GM12873 (cell line): ENCODE measurements around the gene FGD4.

Source experiments
- TF ChIP-seq, protein P1 (sequence below): IDR thresholded peaks from 2 replicates; pipeline ENCODE4 v1.5.1; 2012; ENCODE audit warnings: low read depth, mild to moderate bottlenecking, moderate library complexity, low read length, control low read depth; ENCODE audit not compliant: insufficient read depth; ENCODE audit errors: missing control alignments

The FGD4 gene

GRCh38 chr12:32541754-32542374, 142.5 kb downstream of the FGD4 start:
- TF ChIP-seq, protein P1, sequence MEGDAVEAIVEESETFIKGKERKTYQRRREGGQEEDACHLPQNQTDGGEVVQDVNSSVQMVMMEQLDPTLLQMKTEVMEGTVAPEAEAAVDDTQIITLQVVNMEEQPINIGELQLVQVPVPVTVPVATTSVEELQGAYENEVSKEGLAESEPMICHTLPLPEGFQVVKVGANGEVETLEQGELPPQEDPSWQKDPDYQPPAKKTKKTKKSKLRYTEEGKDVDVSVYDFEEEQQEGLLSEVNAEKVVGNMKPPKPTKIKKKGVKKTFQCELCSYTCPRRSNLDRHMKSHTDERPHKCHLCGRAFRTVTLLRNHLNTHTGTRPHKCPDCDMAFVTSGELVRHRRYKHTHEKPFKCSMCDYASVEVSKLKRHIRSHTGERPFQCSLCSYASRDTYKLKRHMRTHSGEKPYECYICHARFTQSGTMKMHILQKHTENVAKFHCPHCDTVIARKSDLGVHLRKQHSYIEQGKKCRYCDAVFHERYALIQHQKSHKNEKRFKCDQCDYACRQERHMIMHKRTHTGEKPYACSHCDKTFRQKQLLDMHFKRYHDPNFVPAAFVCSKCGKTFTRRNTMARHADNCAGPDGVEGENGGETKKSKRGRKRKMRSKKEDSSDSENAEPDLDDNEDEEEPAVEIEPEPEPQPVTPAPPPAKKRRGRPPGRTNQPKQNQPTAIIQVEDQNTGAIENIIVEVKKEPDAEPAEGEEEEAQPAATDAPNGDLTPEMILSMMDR: no peak

DNA sequence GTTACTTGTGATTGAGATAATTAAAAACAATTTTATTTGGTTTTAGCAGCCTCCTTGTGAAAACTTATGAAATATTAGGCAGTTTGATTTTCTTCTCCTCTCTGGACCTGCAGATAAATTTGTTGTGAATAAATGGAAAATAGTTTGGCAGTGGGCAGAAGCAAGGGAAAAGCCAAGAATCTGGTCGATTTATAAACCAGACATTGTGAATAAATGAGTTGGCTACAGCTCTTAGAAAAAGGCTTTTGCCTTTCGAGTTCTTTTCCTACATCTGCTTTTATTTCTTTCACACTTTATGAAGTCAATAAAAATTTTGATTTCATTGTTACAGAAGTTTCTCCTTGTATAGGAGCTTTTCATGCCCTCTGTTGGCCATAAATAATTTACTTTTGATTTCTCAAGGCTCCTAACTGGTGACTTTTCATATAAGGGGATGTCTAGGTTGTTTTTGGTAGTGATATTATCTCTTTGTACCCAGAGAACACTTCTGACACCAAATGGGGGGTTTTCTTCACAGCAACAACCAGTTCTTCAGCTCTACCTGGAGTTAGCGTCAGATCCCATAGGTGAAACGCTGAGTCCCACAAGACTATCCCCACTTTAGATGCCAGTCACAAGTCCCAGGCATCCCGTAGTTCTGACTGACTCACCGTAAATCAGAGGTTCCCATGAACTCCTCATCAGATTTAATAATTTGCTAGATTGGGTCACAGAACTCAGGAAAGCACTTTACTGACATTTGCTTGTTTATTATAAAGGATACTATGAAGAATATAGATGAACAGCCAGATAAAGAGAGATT, 143.3 kb downstream of the FGD4 start:
- TF ChIP-seq, protein P1: no peak

DNA sequence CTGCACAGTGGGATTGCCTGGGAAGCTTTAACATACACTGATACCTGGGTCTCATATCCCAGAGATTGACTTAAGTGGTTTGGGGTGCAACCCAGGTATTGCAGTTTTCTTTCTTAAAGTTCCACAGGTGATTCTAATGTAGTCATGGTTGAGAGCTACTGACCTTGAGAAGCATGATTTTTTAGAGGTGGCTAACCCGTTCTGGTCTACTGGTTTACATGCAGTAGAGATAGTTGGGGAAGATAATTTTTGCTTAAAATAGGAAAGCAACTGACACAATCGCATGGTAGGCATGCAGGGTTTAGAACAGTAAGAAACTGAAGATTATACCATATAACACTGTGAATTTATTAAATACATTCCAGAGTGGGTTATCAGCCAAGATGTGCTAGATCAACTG, 145.5 kb downstream of the FGD4 start:
- TF ChIP-seq, protein P1: no peak

DNA sequence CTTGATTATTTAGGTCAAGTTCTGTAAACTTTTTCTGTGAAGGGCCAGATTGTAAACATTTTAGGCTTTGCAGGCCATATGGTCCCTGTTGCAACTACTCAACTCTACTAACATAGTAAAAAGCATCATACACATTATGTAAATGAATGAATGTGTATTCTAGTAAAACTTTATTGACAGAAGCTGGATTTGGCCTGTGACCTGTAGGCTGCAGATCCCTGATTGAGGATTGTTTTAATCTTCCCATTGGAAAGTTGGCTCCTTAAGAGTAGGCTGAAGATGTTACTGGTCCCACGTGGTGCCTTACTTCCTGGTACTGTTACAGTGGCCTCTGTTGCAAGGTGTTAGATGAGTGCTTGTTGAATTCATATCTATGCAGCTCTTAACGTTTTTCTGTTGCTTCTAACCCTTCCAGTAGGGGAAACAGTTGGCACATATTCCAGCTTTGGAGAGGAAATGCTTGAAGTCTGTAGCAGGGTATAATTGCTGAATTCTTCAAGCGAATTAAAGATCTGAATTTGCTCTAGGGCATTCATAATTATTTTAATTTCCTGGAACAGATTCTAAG, 146.1 kb downstream of the FGD4 start:
- TF ChIP-seq, protein P1: no peak

DNA sequence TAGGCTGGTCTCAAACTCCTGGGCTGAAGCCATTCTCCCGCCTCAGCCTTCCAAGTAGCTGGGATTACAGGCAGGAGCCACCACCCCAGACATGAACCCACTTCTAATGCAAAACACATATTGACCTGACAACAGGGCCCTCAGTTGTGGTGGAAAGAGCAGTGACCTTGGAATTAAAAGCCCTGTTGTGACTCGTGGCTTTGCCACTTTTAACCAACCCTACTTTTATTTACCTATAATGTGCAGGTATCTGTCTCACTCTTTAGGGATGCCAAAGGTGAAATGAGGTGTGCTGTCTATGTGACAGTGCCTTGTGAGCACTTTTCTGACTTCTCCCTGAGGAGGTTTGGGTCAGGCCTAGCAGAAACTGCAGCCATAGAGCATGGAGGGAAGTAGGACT, 146.9 kb downstream of the FGD4 start:
- TF ChIP-seq, protein P1: no peak

DNA sequence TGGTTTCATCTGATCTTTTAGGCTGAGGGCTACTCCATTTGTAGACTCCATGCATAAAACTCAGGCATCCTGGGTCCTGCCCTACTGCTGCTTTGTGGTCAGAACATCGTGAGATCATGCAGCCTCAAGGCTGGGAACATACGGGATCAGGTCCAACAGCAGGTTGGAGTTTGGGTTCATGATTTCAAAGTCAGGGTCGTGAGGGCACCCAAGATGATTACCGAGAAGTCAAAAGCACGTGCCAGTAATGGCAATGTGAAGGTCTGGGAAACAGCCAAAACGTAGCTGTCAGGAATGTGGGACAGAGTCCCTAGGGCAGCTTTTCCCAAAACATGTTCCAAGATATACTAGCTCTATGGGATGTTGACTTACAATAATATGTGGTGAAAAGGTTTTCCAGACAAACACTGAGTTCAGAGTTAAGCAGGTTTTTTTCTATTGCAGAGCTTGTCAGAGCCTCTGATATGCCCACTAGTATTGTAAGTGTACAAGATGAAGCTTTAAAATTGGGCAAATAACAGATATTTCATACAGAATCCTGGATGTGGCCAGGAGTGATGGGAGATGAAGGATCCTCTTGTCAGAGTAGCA, 149.4 kb downstream of the FGD4 start:
- TF ChIP-seq, protein P1: no peak

DNA sequence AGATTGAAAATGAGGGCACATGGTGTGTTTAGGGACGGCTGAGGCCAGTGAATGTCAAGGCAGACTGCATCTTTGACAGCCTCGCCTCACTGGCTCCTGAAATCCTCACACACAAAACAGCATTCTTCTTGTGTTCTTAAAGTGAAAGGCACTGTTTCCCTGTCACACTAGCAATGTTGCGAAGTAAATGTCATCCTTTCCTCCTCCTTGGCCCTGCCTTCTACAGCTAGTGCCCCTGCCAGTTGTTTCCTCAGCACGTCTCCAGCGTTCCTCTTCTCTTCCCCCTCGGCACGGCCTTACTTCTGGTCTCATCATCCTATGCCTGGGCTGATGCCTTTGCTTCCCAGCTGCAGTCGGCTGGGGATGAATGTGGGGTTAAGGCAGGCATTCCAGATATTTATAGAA, 150.3 kb downstream of the FGD4 start:
- TF ChIP-seq, protein P1: no peak
